CD8-positive, alpha-beta memory T cell (primary cell): ENCODE results near the gene PACSIN2. TPM values are rescaled to one million over a fixed set of nuclear protein-coding genes. Genes with fewer than 3 reads are reported as not detected.
A peak's percentile ranks its signal among the peaks of the same experiment; 100 is the strongest.

Experiments used
- CTCF ChIA-PET: fragments of 350-600 bp; sonication (Branson Sonifier 250); formaldehyde crosslinking; loops from one replicate; lab custom pipeline; 2021; ENCODE audit warnings: antibody characterized with exemption; lab: Charles Lee
- POLR2A ChIA-PET: fragments of 350-600 bp; sonication (Branson Sonifier 250); formaldehyde crosslinking; loops from one replicate; lab custom pipeline; 2021; ENCODE audit warnings: antibody characterized with exemption; lab: Charles Lee
- DNase-seq, 5 donors: peaks; one replicate each; pipeline versions ENCODE4 v3.0.0 to v3.0.0-alpha.2; 2020 to 2022; ENCODE audit warnings: mixed read lengths in 1 of 5
- H3K27ac ChIP-seq: one replicate; pipeline ENCODE4 v1.7.0; 2013; ENCODE audit warnings: low read depth, mild to moderate bottlenecking, low read length, moderate library complexity
- H3K27me3 ChIP-seq: 2 replicates; pipeline ENCODE4 v1.7.0; 2013; ENCODE audit warnings: low read length, mild to moderate bottlenecking; ENCODE audit not compliant: insufficient read depth, poor library complexity, severe bottlenecking
- H3K36me3 ChIP-seq: 2 replicates; pipeline ENCODE4 v1.7.0; 2013; ENCODE audit warnings: mild to moderate bottlenecking, low read length, moderate library complexity; ENCODE audit not compliant: insufficient read depth
- H3K4me1 ChIP-seq: 2 replicates; pipeline ENCODE4 v1.7.0; 2013; ENCODE audit warnings: mild to moderate bottlenecking, low read length, moderate library complexity; ENCODE audit not compliant: insufficient read depth
- H3K4me3 ChIP-seq: 2 replicates; pipeline ENCODE4 v1.7.0; 2013; ENCODE audit warnings: mild to moderate bottlenecking, low read length
- H3K9me3 ChIP-seq: 2 replicates; pipeline ENCODE4 v1.7.0; 2013; ENCODE audit warnings: mild to moderate bottlenecking, low read length
- H3K27ac Mint-ChIP-seq, 8 donors: one replicate each; pipeline ENCODE4 v1.8.0; 2020 to 2021; ENCODE audit warnings: mixed read lengths in 8 of 8, mild to moderate bottlenecking in 6 of 8, inconsistent platforms in 3 of 8, moderate library complexity in 3 of 8
- H3K27me3 Mint-ChIP-seq, 2 donors: one replicate each; pipeline ENCODE4 v1.8.0; 2020 to 2021; ENCODE audit warnings: mixed read lengths in 2 of 2, mild to moderate bottlenecking in 1 of 2, moderate library complexity in 1 of 2
- H3K36me3 Mint-ChIP-seq, 3 donors: one replicate each; pipeline ENCODE4 v1.8.0; 2020 to 2021; ENCODE audit warnings: mixed read lengths in 3 of 3, inconsistent platforms in 1 of 3, mild to moderate bottlenecking in 1 of 3
- H3K4me1 Mint-ChIP-seq, 3 donors: one replicate each; pipeline ENCODE4 v1.8.0; 2020 to 2021; ENCODE audit warnings: mixed read lengths in 3 of 3, inconsistent platforms in 1 of 3, mild to moderate bottlenecking in 1 of 3
- H3K4me3 Mint-ChIP-seq, 7 donors: one replicate each; pipeline ENCODE4 v1.8.0; 2020 to 2021; ENCODE audit warnings: mixed read lengths in 7 of 7, mild to moderate bottlenecking in 6 of 7, moderate library complexity in 4 of 7, inconsistent platforms in 2 of 7
- H3K9me3 Mint-ChIP-seq, 5 donors: one replicate each; pipeline ENCODE4 v1.8.0; 2020 to 2022; ENCODE audit warnings: mixed read lengths in 5 of 5, mild to moderate bottlenecking in 3 of 5, moderate library complexity in 2 of 5, inconsistent platforms in 1 of 5
- polyA plus RNA-seq: library from polyadenylated mRNA; unstranded; fragments of 300-500 nt; fragmentation: Illumina TruSeq; gene quantifications from one replicate; pipeline ENCODE4 v1.2.3, GENCODE V29; 2021
- total RNA-seq, 2 experiments: library from RNA; stranded (reverse); gene quantifications; one replicate each; pipeline ENCODE4 v1.2.3, GENCODE V29; 2021

The PACSIN2 gene
- total and polyA plus RNA-seq, 3 experiments from 2014 or later = 26.3 to 36.5 (median 30.2) TPM

DNA sequence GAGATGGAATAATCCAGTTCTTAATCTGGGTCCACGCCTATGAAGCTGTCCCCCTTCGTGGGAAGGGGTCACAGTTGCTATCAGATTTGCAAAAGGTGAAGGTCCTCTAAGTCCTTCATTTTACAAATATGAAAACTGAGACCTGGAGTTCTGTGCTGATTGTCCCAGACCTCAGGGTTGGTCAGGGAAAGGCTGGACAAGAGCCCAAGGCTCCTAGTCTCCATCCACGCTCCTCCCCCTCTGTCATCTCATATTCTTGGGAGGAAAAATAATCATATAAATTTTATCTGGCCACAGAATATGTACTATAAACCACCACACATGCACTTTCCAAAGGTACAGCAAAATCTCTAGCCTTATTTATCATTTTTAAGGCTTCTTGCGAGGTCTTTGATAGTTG, 5.5 kb downstream of the PACSIN2 start:
- Mint-ChIP-seq H3K27me3 (no peaks in the 10 kb centered on the region), H3K4me1 (peaks cover 44 to 75% (median 69%) of the 10 kb centered on the region in 3 donors), H3K9me3 (no peaks in the 10 kb centered on the region), H3K4me3 (no peak overlapping the region), H3K36me3 (peaks cover 0 to 2% (median 0%) of the 10 kb centered on the region in 3 donors), H3K27ac (no peak overlapping the region)
- no peak overlapping the region for H3K4me3 ChIP-seq
- ChIA-PET CTCF (interaction anchor here (1.0 to 1.1 kb wide), 2 partner anchors 24 kb away, joined by 3 read pairs; no protein-coding TSS in a partner anchor), POLR2A (no interaction called here)
- H3K27me3 ChIP-seq = no peaks in the 10 kb centered on the region
- H3K27ac ChIP-seq = no peak overlapping the region
- H3K4me1 ChIP-seq = peaks cover 9% of the 10 kb centered on the region
- no peaks in the 10 kb centered on the region for H3K36me3 ChIP-seq
- H3K9me3 ChIP-seq = no peaks in the 10 kb centered on the region
- no peak for DNase-seq

DNA sequence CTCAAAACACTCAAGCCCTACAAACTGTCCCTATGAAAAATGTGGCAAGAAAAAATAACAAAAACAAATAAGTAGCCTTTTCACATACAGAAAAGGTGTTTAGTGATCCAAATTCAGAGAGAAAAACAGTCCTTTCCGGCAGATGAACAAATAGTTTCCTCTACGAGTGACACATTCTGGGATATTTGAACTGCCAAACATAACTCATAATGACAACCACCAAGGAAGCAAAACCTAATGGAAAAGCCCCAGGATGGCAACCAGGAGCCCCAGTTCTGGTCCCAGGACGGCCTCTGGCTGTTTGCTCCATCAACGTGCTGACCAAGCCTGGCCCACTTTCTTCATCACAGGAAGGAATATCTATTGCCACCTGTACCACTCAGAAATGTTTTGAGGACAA, 6.0 kb downstream of the PACSIN2 start:
- POLR2A ChIA-PET = no interaction called here
- Mint-ChIP-seq H3K4me3 (peak overlapping the region in 1 of 7 donors; percentile 48), H3K4me1 (peaks cover 46 to 76% (median 69%) of the 10 kb centered on the region in 3 donors), H3K9me3 (no peaks in the 10 kb centered on the region), H3K36me3 (no peaks in the 10 kb centered on the region), H3K27me3 (no peaks in the 10 kb centered on the region), H3K27ac (peak overlapping the region in 1 of 8 donors; percentile 46)
- DNase-seq = no peak
- H3K4me1 ChIP-seq = peaks cover 8% of the 10 kb centered on the region
- H3K9me3 ChIP-seq = no peaks in the 10 kb centered on the region
- no peak overlapping the region for H3K4me3 ChIP-seq
- CTCF ChIA-PET = interaction anchor here (1.1 to 1.2 kb wide), 2 partner anchors 25 to 141 kb away, joined by 3 to 4 read pairs; no protein-coding TSS in a partner anchor
- no peak overlapping the region for H3K27ac ChIP-seq
- no peaks in the 10 kb centered on the region for H3K36me3 ChIP-seq
- H3K27me3 ChIP-seq = no peaks in the 10 kb centered on the region

DNA sequence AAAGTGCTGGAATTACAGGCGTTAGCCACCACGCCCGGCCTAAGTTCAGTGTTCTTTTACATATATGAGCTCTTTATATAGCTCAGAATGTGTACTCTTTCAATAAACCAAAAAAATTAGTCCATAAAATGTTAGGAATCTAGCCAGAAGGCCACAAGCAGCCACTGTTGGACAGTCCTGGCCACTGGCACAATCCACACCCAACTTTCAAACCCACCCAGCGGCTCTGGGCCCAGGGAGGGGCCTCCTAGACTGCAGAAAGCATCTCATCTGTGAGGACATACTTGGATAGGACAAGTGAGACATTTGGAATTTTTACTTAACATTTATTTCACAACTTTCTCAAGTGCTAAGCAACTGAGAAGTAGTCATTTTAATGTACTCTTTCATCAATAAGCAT, 6.4 kb downstream of the PACSIN2 start:
- H3K4me3 Mint-ChIP-seq = no peak overlapping the region
- H3K27ac ChIP-seq = no peak overlapping the region
- peaks cover 4% of the 10 kb centered on the region for H3K4me1 ChIP-seq
- H3K4me3 ChIP-seq = no peak overlapping the region
- no peaks in the 10 kb centered on the region for H3K9me3 ChIP-seq
- peaks cover 0 to 3% (median 2%) of the 10 kb centered on the region in 3 donors for H3K36me3 Mint-ChIP-seq
- H3K27me3 Mint-ChIP-seq = no peaks in the 10 kb centered on the region
- ChIA-PET POLR2A (no interaction called here), CTCF (interaction anchor here (1.1 to 1.2 kb wide), 2 partner anchors 25 to 141 kb away, joined by 3 to 4 read pairs; no protein-coding TSS in a partner anchor)
- H3K27ac Mint-ChIP-seq = peak overlapping the region in 1 of 8 donors; percentile 46
- H3K4me1 Mint-ChIP-seq = peaks cover 46 to 76% (median 69%) of the 10 kb centered on the region in 3 donors
- H3K36me3 ChIP-seq = no peaks in the 10 kb centered on the region
- no peak for DNase-seq
- H3K27me3 ChIP-seq = no peaks in the 10 kb centered on the region
- H3K9me3 Mint-ChIP-seq = no peaks in the 10 kb centered on the region

DNA sequence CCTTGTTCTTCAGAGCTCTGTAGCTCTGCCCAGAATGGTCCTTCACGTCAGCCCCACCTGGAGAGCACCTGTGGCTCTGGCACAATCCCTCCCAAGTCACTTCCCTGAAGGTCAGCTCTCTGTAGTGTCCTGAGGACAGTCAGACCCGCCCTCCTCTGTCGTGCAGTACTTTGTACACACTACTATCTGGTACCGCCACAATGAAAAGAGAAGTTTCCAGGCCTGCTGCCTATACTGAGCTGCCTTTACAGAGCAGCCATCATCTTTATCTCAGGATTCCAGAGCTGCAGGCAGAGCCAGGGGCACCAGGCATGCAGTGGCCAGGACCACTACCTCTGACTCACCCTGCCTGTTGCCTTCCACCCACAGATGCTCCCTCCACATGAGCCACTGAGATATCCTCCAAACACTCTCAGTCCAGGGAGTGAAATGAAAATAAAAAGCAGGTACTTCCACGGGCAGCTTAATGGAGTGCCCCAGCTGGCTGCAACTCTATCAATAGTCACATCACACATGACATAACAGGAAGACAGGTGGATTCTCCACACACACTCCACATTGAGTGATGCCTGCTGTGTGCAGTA, 7.3 kb downstream of the PACSIN2 start:
- Mint-ChIP-seq H3K4me3 (no peak overlapping the region), H3K36me3 (peaks cover 0 to 3% (median 2%) of the 10 kb centered on the region in 3 donors), H3K4me1 (peaks cover 44 to 75% (median 66%) of the 10 kb centered on the region in 3 donors), H3K9me3 (no peaks in the 10 kb centered on the region), H3K27me3 (no peaks in the 10 kb centered on the region), H3K27ac (peak overlapping the region in 4 of 8 donors; percentile 2 to 90 (median 45))
- CTCF ChIA-PET = interaction anchor here (1.2 kb wide), 1 partner anchor 140 kb away, joined by 4 read pairs; no protein-coding TSS in a partner anchor
- Histone ChIP-seq H3K4me1 (no peaks in the 10 kb centered on the region), H3K36me3 (no peaks in the 10 kb centered on the region), H3K27me3 (no peaks in the 10 kb centered on the region), H3K27ac (no peak overlapping the region), H3K4me3 (no peak overlapping the region), H3K9me3 (no peaks in the 10 kb centered on the region)
- no peak for DNase-seq
- POLR2A ChIA-PET = no interaction called here

DNA sequence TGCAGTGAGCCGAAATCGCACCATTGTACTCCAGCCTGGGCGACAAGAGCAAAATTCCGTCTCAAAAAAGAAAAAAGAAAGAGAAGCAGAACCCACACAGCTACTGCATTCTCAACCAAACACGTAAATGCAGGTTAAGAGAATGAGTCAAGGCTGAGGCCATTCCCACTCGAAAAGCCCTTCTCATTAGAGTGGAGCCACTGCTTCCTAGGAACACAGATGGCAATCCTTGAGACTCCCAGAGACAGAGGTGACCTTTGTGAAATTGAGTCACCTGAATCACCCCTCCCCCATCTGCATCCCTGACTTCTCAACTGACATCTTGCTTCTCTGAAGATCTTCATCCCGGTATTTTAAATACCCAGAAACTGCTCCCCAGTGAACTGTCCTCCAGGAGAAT, 8.2 kb downstream of the PACSIN2 start:
- no peak overlapping the region for H3K4me3 Mint-ChIP-seq
- peak overlapping the region in 1 of 8 donors; percentile 64 for H3K27ac Mint-ChIP-seq
- H3K9me3 Mint-ChIP-seq = no peaks in the 10 kb centered on the region
- no peak for DNase-seq
- peaks cover 8% of the 10 kb centered on the region for H3K4me1 ChIP-seq
- H3K36me3 ChIP-seq = no peaks in the 10 kb centered on the region
- H3K9me3 ChIP-seq = no peaks in the 10 kb centered on the region
- no peak overlapping the region for H3K27ac ChIP-seq
- no peak overlapping the region for H3K4me3 ChIP-seq
- no peaks in the 10 kb centered on the region for H3K27me3 Mint-ChIP-seq
- H3K27me3 ChIP-seq = no peaks in the 10 kb centered on the region
- H3K4me1 Mint-ChIP-seq = peaks cover 53 to 80% (median 75%) of the 10 kb centered on the region in 3 donors
- CTCF ChIA-PET = no interaction called here
- POLR2A ChIA-PET = no interaction called here
- H3K36me3 Mint-ChIP-seq = peaks cover 0 to 3% (median 2%) of the 10 kb centered on the region in 3 donors

DNA sequence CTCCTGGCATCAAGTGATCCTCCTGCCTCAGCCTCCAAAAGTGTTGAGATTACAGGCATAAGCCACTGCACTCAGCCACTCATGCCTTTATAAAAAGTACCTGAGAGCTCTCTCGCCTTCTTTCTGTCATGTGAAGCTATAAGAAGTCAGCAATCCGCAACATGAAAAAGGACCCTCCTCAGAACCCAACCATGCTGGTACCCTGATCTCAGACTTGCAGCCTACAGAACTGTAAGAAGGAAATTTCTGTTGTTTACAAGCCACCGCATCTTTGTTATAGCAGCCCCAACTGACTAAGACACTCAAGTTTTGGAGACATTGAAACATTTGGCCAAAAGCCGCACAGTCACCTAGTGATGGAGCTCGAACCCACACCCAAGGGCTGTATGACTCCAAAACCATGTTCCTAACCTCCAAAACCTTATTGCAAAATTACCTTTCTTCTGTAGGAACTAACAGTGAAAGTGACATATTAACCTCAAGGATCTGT, 8.9 kb downstream of the PACSIN2 start:
- H3K9me3 ChIP-seq = no peaks in the 10 kb centered on the region
- H3K36me3 ChIP-seq = no peaks in the 10 kb centered on the region
- peaks cover 15% of the 10 kb centered on the region for H3K4me1 ChIP-seq
- DNase-seq = no peak
- no peak overlapping the region for H3K4me3 ChIP-seq
- ChIA-PET POLR2A (no interaction called here), CTCF (no interaction called here)
- no peak overlapping the region for H3K27ac ChIP-seq
- H3K4me3 Mint-ChIP-seq = no peak overlapping the region
- no peaks in the 10 kb centered on the region for H3K27me3 ChIP-seq
- no peaks in the 10 kb centered on the region for H3K9me3 Mint-ChIP-seq
- peak overlapping the region in 2 of 8 donors; percentile 5 to 60 for H3K27ac Mint-ChIP-seq
- peaks cover 55 to 82% (median 76%) of the 10 kb centered on the region in 3 donors for H3K4me1 Mint-ChIP-seq
- peaks cover 0 to 3% (median 2%) of the 10 kb centered on the region in 3 donors for H3K36me3 Mint-ChIP-seq
- H3K27me3 Mint-ChIP-seq = no peaks in the 10 kb centered on the region

DNA sequence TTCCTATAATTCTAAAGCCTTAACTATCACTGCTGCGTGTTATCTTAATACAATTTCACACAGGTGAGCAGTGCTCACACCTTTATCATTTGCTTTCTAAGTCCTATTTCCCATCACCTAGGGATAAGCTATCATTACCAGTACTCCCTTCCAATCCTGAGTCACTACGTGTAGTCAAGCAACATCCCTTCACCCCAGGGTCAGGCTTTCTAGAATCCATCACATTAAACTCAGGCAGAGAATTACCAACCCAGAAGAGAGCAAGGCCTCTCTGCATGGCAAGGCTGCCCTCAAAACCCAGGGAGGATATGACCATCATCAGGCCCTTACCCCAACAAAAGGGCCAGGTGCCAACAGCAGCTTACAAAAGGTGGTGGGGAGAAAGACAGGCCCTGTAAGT, 9.8 kb downstream of the PACSIN2 start:
- H3K4me3 ChIP-seq = no peak overlapping the region
- POLR2A ChIA-PET = interaction anchor here (0.8 kb wide), 1 partner anchor 10 kb away, joined by 3 read pairs; the partner anchor contains the start of gene PACSIN2
- peaks cover 20% of the 10 kb centered on the region for H3K4me1 ChIP-seq
- Mint-ChIP-seq H3K4me1 (peaks cover 63 to 84% (median 84%) of the 10 kb centered on the region in 3 donors), H3K27me3 (no peaks in the 10 kb centered on the region), H3K4me3 (peak overlapping the region in 1 of 7 donors; percentile 37), H3K27ac (peak overlapping the region in 3 of 8 donors; percentile 25 to 70 (median 33)), H3K36me3 (peaks cover 0 to 3% (median 2%) of the 10 kb centered on the region in 3 donors), H3K9me3 (no peaks in the 10 kb centered on the region)
- no peak overlapping the region for H3K27ac ChIP-seq
- no peak for DNase-seq
- H3K27me3 ChIP-seq = no peaks in the 10 kb centered on the region
- H3K36me3 ChIP-seq = no peaks in the 10 kb centered on the region
- CTCF ChIA-PET = no interaction called here
- no peaks in the 10 kb centered on the region for H3K9me3 ChIP-seq
